ENCODE data around the gene TRIM41. TPM values are rescaled to one million over a fixed set of nuclear protein-coding genes. Genes with fewer than 3 reads are reported as not detected.

TRIM41 gene
- total RNA-seq, 1 donor from 2014 or later: 12.1 TPM

DNA sequence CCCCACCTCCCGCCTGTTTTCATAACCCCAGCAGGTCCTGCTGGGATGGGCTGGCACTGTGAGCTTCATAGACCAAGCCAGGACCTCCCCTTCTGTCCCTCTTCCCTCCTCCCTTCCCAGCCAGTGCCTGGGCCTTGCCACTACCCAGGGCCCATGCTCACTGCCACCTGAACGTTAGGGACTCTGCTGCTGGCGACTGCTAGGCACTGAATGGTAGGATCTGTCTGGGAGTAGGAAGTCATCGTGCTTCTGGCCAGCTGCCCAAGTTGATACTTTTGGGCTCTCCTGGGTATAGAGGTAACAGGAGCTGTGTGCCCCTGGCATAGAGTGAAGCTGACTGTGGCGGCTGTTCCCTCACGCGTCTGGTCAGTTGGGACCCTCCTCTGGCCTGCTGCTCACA, 8.4 kb downstream of the TRIM41 start:
- no peak for DNase-seq (ENCODE audit: extremely low read depth, low read depth, low spot score)

DNA sequence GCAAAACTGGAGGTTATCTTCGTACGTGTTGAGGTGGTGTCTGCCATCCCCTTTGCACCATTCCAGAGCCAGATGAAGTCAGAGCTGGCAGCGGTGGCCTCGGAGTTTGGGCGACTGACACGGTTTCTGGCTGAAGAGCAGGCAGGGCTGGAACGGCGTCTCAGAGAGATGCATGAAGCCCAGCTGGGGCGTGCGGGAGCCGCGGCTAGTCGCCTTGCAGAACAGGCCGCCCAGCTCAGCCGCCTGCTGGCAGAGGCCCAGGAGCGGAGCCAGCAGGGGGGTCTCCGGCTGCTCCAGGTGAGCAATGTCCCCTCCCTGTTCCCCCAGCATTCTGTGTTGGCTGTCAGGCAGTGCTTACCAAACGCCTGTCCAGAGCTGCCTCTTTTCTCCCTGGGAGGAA, 9.5 kb downstream of the TRIM41 start:
- DNase-seq (ENCODE audit: extremely low read depth, low read depth, low spot score): no peak

DNA sequence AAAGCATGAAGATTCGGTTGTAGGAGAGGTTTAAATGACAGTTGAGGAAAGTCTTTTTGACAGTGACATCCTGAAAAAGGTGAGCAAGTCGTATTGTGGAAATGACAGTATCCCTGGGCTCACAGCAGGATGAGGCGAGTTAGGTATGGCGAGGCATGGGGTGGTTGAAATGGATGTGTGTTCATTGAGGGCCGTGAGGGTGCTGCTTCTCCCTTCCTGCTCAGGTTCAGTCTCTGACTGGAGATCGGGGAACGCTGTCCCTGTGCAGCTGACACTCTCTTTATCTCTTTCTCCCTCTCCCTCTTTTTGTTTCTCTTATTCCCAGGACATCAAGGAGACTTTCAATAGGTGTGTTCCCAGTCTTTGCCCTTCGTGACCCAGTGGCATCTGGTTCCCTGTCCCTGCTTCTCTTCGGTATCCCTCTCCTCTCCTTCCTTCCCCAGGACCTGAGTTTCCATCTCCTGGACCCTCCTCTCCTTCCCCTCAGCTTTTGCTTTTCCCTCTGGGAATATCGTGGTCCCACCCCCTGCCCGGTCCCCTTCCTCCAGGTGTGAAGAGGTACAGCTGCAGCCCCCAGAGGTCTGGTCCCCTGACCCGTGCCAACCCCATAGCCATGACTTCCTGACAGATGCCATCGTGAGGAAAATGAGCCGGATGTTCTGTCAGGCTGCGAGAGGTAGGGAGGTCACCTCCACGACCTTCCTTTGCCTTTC, 10.2 kb downstream of the TRIM41 start:
- DNase-seq (ENCODE audit: extremely low read depth, low read depth, low spot score): no peak

DNA sequence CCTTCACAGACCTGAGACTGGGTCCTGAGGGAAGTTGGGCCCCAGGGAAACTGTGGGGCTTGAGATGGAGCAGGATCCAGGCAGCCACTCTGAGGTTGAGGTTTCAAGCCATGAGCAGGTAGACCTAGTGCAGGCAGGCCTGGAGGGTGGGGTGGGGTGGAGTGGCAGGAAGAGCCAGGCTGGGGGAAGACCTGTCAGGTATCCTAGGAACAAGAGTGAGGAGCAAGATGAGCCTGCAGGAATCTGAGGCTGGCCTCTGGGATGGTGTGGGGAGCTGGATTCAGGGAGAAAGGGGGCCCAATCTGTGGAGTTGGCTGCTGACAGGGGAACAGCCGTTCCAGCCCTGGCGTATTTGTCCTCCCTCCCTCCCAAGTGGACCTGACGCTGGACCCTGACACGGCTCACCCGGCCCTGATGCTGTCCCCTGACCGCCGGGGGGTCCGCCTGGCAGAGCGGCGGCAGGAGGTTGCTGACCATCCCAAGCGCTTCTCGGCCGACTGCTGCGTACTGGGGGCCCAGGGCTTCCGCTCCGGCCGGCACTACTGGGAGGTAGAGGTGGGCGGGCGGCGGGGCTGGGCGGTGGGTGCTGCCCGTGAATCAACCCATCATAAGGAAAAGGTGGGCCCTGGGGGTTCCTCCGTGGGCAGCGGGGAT, 10.8 kb downstream of the TRIM41 start:
- no peak for DNase-seq (ENCODE audit: extremely low read depth, low read depth, low spot score)

DNA sequence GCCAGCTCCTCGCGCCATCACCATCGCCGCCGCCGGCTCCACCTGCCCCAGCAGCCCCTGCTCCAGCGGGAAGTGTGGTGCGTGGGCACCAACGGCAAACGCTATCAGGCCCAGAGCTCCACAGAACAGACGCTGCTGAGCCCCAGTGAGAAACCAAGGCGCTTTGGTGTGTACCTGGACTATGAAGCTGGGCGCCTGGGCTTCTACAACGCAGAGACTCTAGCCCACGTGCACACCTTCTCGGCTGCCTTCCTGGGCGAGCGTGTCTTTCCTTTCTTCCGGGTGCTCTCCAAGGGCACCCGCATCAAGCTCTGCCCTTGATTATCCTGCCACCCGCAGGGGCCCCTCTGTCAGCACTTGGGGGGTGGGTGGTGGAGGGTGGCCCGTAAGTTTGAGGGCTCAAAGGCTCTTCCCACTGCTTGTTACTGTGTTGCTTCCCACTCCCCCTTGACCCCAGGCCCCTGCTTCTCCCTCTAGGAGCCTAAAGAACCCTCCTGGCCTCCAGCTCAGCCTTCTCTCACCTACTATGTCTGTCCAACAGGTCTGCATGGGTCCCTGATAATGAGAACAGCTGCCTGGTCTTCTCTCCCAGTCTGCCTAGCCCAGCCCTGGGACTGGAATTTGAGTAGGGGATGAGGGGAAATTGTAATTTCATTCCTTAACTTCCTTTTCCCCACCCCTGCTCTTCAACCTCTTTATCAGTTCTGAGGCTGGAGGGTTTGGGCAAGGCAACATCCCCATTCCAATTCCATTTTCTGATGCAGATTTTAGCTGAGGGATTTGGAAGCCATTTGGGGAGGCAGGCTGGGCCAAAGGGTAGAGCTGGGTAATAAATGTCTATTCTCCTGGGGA, 11.6 kb downstream of the TRIM41 start:
- no peak for DNase-seq (ENCODE audit: extremely low read depth, low read depth, low spot score)

DNA sequence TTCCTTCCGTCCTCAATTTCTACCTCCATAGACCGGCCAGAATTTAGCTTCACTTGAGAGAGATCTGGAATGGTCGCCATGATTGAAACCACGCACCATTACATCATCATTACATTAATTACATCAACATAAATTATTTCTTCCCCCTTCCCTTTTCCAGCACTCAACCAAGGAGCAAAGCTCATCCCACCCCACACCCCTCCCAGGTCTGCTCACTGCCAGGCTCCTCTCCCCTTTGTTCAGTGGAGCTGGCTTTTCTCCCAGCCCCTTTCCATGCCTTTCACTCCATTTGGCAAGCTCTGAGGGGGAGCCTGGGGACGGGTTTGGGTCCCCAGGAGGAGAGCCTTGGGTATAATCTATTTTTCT, 12.2 kb downstream of the TRIM41 start:
- DNase-seq (ENCODE audit: extremely low read depth, low read depth, low spot score): no peak

DNA sequence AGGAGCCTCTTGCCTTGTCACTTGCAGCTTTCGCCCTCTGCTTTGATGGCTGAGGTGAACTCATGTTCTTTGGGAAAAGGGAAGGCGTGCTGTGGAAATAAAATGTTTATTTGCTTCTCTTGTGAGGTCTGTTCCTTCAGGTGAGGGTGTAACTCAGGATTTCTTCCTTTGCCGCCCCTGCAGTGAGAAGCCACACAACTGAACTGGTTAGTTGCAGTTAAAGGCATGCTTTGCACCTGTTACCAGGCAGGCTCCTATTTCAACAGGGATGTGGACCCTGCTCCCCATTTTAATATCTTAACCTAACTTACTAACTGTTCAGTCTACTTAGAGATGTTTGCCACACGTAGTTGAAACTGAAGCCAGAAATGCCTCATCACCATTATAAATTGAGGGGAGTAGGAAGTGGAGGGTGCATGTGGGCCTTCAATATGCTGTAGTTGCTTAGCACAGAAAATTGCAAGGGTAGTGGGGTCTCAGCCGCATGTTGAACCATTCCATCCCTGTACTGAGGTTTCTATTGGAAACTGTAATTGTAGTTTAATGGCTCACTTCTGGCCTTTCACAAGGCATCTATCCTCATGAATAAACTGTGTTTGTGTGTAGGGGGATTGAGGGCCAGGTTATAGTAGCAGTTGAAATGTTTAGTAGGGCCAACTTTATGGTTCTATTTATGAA, 12.7 kb downstream of the TRIM41 start:
- no peak for DNase-seq (ENCODE audit: extremely low read depth, low read depth, low spot score)

DNA sequence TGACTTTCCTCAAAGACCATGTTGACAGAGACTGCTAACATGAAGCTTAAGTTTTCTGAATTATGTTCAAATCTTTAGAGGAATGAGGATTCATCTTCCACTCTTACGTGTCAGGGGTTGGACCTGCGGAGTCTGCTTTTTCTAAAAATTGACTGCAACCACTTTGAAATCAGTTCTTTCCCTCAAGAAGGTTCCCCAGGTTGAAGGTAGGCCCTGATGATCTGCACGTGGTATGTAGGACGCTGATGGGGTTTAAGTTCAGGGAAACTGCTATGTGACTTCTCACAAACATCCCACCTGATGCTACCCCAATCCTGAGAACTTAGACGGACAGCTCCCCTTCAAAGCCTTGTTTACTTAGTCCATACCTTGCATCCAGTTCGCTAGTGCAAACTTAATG, 13.4 kb downstream of the TRIM41 start:
- no peak for DNase-seq (ENCODE audit: extremely low read depth, low read depth, low spot score)

DNA sequence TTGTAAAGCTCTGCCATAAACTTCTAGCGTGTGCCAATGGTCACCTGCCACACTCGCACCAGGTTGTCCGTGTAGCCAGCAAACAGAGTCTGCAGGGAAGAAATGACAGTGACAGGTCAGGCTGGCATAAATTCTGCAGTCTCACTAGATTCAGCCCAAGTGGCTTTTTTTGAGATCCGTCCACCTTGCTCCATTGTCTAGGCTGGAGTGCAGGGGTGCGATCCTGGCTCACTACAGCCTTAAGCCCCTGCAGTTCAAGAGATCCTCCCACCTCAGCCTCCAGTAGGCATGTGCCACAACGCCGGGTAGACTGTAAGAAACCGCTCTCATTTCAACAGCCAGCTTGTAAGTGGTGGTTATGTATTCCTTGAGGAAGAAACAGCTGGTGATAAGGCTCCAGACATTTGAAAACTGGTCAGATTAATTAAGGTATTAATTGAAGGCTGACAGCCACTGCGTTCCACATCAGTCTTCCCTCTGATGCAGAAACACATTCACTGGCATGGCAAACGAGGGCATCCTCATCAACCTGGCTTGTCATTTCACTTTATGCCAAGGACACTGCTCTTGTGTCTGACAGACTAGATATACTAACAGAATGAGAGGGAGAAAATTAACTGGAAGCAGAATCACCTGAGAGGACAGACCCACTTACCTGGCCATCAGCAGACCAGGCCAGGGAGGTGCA, 14.0 kb downstream of the TRIM41 start:
- no peak for DNase-seq (ENCODE audit: extremely low read depth, low read depth, low spot score)

DNA sequence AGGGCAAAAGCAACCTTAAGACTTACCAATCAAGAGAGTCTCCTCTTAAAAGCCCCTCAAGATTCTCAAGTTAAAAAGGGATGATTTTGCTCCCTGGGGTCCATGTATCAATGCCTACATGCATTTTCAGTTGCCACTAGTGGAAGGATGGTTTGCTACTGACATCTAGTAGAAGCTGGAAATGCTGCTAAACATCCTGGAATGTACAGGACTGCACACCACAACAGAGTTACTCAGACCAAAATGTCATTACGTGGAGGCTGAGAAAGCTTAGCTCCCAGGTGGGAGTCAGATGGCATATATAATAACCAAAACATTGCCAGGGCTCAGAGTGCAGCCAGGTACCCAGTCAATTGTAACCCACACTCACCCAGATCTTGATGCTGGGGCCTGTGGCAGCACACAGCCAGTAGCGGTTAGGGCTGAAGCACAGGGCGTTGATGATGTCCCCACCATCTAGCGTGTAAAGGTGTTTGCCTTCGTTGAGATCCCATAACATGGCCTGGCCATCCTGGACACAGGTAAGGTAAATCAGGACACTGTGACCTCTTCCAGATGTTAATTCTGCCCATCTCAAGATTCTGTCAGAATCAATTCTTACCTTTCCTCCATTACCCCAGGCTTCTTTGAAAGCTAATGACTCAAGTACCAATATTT, 14.8 kb downstream of the TRIM41 start:
- DNase-seq (ENCODE audit: extremely low read depth, low read depth, low spot score): no peak

DNA sequence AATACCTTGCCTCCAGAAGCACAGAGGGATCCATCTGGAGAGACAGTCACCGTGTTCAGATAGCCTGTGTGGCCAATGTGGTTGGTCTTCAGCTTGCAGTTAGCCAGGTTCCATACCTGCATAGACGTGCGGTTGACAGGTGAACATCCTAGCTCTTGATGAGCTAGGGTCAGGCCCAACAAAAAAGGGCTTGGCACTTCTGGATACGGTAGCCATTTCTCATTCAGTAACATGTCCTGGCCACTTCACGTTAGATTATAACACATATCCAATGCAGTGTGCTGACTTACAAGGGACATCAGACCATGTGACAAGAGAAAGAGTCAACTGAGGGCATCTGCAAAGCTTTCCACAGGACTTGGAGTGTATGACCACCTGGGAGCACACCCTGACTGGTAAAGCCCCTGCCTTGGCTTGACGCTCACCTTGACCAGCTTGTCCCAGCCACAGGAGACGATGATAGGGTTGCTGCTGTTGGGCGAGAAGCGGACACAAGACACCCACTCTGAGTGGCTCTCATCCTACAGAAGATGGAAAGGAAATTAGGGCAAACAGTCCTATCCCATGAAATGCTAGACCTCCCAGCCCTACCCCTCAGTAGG, 16.1 kb downstream of the TRIM41 start:
- DNase-seq (ENCODE audit: extremely low read depth, low read depth, low spot score): no peak

DNA sequence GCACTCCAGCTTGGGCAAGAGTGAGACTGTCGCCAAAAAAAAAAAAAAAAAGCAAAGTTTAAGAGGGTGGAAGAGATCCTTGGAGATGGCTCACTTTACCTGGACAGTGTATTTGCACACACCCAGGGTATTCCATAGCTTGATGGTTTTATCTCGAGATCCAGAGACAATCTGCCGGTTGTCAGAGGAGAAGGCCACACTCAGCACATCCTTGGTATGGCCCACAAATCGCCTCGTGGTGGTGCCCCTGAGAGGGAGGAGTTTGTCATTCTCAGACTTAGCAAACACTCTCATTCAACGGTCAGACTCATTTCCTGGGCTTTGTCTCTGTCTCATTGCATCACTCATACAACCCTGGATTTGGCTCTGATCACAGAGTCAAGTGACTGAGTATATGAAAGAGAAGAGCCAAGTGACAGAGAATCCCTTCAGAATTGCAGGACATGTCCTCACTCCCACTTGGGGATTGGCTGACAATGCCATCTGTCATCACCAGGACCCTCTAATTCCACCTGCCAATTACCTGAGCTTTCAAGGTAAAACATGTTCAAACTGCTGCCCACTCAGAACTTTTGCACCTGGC, 18.4 kb downstream of the TRIM41 start:
- DNase-seq (ENCODE audit: extremely low read depth, low read depth, low spot score): peak; percentile 62

DNA sequence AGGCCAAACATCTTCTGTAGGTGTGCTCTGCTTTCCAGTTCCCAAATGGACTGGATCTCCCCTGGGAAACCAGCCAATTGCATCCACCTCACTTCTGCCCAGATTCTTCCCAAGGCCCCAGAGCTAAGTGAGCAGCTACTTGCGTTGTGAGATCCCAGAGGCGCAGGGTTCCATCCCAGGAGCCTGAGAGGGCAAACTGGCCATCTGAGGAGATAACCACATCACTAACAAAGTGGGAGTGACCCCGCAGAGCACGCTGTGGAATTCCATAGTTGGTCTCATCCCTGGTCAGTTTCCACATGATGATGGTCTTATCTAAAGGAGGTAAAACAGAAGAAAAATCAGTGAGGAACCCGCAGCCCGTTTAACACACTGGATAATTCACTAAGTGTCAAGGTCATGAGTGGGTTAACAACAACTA, 19.0 kb downstream of the TRIM41 start:
- DNase-seq (ENCODE audit: extremely low read depth, low read depth, low spot score): no peak

DNA sequence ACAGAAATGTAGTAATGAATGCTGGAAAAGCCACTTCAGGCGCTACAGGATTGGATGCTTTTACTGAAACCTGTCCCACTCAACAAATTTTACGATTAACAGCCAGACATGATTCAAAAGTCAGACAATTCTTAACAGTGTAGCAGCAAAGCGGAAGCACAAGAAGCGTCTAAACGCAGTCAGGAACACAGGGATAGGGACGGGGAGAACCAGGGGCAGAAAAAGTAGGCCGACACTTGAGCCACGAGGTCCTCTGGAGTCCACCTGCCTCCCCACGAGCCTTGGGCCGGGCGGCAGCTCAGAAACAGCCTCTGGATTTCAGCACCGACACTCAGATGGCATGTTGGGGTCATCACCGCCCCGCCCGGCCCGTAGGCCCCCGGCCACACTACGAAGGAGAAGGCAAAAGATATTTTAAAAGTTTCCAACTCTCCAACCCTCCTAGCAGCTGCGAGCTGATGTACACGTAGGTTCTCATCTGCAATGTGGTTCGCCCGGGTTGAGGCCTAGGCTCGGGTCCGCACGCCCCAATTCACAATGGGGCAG, 20.0 kb downstream of the TRIM41 start:
- no peak for DNase-seq (ENCODE audit: extremely low read depth, low read depth, low spot score)

DNA sequence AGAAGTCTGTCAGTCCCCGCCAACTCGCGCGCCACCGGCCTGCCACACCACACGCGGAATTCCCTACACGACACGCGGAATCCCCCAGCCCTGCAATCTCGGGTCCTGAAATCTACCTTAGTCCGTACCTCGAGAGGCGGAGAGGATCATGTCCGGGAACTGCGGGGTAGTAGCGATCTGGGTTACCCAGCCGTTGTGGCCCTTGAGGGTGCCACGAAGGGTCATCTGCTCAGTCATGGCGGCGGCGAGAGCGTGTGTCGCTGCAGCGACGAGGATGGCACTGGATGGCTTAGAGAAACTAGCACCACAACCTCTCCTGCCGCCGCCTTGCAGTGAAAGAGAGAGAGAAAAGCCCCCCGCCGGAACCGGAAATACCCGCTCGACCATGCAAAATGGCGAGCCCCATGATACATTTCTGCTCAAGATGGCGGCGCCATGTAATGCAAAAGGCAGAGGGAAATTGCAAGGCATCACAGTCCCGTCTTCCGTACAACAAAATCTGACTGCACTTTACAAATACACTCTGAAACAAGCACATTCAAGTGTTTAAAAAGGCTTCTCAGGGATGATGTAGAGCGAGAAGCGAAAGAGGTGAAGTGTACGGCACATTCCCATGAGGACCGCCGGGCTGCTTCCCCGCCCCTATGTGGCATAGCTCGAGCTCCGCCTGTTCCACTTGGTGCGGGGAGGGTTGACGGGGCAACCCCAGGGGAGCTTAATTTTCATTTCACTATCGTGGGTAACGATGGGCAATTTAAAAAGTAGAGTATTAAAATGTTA, 20.7 kb downstream of the TRIM41 start, which contains the start of gene RACK1:
Gene RACK1, minus strand, starts transcription at position 343 of the 780 bp plus-strand sequence. Its CDS starts 106 bp downstream, at position 237.
- DNase-seq (ENCODE audit: extremely low read depth, low read depth, low spot score): peak; percentile 73

DNA sequence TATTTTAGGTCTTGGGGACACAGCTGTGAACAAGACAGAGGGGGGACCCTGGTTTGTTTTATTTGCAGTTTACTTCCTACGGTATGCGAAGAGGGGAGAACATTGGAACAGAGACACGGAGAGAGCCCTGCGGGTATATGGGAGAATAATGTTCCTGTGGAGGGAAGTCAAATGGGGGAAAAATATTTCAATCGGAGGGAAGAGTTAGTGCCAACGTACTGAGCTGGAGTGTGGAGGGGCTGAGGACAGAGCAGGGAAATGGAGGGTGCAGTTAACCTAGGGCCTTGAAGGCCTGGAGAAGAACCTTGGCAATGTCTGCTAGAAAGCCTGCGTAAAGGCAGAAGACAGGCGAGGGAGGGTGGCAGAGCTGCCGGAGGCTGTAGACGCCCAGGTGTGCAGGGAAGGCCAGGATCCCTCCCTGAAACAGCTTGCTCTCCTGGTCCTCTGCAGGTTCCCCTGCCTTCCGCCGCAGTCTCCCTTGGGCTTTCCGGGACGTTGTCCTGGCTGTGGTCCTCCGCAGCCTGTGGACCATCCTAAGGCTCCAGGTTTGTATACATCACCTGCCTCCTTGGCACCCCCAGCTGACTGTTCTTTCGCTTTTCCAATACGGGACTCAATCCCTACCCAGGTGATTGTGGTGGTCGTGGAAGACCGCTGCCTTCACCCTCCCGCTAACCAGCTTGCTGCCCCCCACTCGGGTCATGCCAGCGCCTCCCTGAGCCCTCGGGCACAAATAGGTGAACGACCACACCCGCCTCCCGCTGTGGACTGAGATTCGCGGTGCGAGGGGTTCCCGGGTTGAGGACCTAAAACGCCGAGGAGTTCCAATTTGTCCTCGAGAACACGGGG, 22.6 kb downstream of the TRIM41 start:
- DNase-seq (ENCODE audit: extremely low read depth, low read depth, low spot score): no peak

Measured in glomerular endothelial cell (primary cell).